OCI-LY3 (cell line): ENCODE data around the gene PIEZO2.

Source experiments
- CTCF ChIP-seq: fragments of 200-600, 300-600 bp; sonication (generic); IDR thresholded peaks from 2 replicates; pipeline ENCODE4 v1.5.1; 2014; ENCODE audit warnings: antibody characterized with exemption, low read length, low read depth
- EZH2phosphoT487 ChIP-seq: fragments of 200-600 bp; shearing (Covaris generic); IDR thresholded peaks from 2 replicates; pipeline ENCODE4 v1.6.1; 2018; ENCODE audit warnings: antibody characterized with exemption, mixed run types, low read depth

GRCh38 chr18:11183637-11184036, 34.3 kb upstream of the PIEZO2 start:
- TF ChIP-seq CTCF (no peak), EZH2phosphoT487 (no peak)
